H1 (cell line): Measurements from ENCODE around the gene EXOC6. TPM values are rescaled to one million over a fixed set of nuclear protein-coding genes. Genes with fewer than 3 reads are reported as not detected.

Experiments
- CTCF ChIA-PET: fragments of 300-600 bp; sonication (Branson Sonifier 250); formaldehyde crosslinking; loops from one replicate; lab custom pipeline; 2021; ENCODE audit not compliant: partially characterized antibody; lab: Charles Lee
- POLR2A ChIA-PET: fragments of 300-600 bp; sonication (Branson Sonifier 250); formaldehyde crosslinking; loops from one replicate; lab custom pipeline; 2021; ENCODE audit warnings: inconsistent platforms; ENCODE audit not compliant: partially characterized antibody; lab: Charles Lee
- DNase-seq, 2 experiments: peaks; one replicate each; pipeline versions ENCODE4 v3.0.0 to v3.0.0-alpha.2; 2010 to 2022; ENCODE audit warnings: low spot score in 2 of 2, low read depth in 1 of 2, mixed read lengths in 1 of 2
- FAIRE-seq: peaks from 2 replicates; lab custom pipeline; 2011; peaks lifted over from hg19 to GRCh38; lab: Jason Lieb, UNC
- H2AFZ ChIP-seq: 2 replicates; pipeline ENCODE4 v1.8.1; 2012; ENCODE audit warnings: low read length, inconsistent platforms
- H2AK5ac ChIP-seq: 2 replicates; pipeline ENCODE4 v1.6.1; 2013; ENCODE audit warnings: low read depth, low read length
- H2BK120ac ChIP-seq: replicated peaks from 2 replicates; pipeline ENCODE3; 2013; ENCODE audit warnings: low read depth, low read length, inconsistent platforms
- H2BK12ac ChIP-seq: 2 replicates; pipeline ENCODE4 v1.6.1; 2013; ENCODE audit warnings: low read depth, low read length
- H2BK15ac ChIP-seq: 2 replicates; pipeline ENCODE4 v1.6.1; 2013; ENCODE audit warnings: low read length
- H2BK20ac ChIP-seq: 2 replicates; pipeline ENCODE4 v1.6.1; 2013; ENCODE audit warnings: low read length
- H2BK5ac ChIP-seq: 2 replicates; pipeline ENCODE4 v1.6.1; 2013; ENCODE audit warnings: low read depth, low read length
- H3K14ac ChIP-seq: 2 replicates; pipeline ENCODE4 v1.6.1; 2013; ENCODE audit warnings: inconsistent platforms; ENCODE audit not compliant: insufficient read length
- H3K18ac ChIP-seq: 2 replicates; pipeline ENCODE4 v1.6.1; 2013; ENCODE audit warnings: low read length; ENCODE audit errors: extremely low read depth
- H3K23ac ChIP-seq: 2 replicates; pipeline ENCODE4 v1.6.1; 2013; ENCODE audit warnings: inconsistent platforms; ENCODE audit not compliant: insufficient read length
- H3K23me2 ChIP-seq: 2 replicates; pipeline ENCODE4 v1.6.1; 2013; ENCODE audit warnings: low read depth, low read length
- H3K27ac ChIP-seq: 2 replicates; pipeline ENCODE4 v1.6.1; 2011; ENCODE audit warnings: low read depth, low read length, inconsistent platforms
- H3K27me3 ChIP-seq, 4 experiments: replicated peaks in 1 of 4; 1 replicate in 1 of 4; 2 replicates in 3 of 4; pipeline versions ENCODE4 v1.6.1 to v1.8.1; 2011 to 2013; ENCODE audit warnings: low read length in 3 of 4, mild to moderate bottlenecking in 3 of 4, inconsistent platforms in 2 of 4, mixed read lengths in 2 of 4, moderate library complexity in 1 of 4; ENCODE audit not compliant: control insufficient read depth in 3 of 4, insufficient read depth in 3 of 4; ENCODE audit errors: extremely low read depth in 1 of 4
- H3K36me3 ChIP-seq, 4 experiments: 2 replicates each; pipeline versions ENCODE4 v1.6.1 to v1.8.1; 2011 to 2013; ENCODE audit warnings: mild to moderate bottlenecking in 4 of 4, low read length in 3 of 4, moderate library complexity in 2 of 4, control low read depth in 1 of 4, inconsistent platforms in 1 of 4; ENCODE audit not compliant: insufficient read depth in 4 of 4, control insufficient read depth in 2 of 4
- H3K4ac ChIP-seq: replicated peaks from 2 replicates; pipeline ENCODE3; 2013; ENCODE audit warnings: low read length, low read depth, mixed read lengths, inconsistent platforms; ENCODE audit not compliant: insufficient read length
- H3K4me1 ChIP-seq, 4 experiments: replicated peaks in 1 of 4; 1 replicate in 1 of 4; 2 replicates in 3 of 4; pipeline versions ENCODE4 v1.6.1 to v1.8.1; 2011 to 2013; ENCODE audit warnings: low read length in 3 of 4, inconsistent platforms in 2 of 4, mixed read lengths in 1 of 4; ENCODE audit not compliant: insufficient read depth in 4 of 4, control insufficient read depth in 3 of 4
- H3K4me2 ChIP-seq, 2 experiments: 2 replicates each; pipeline versions ENCODE4 v1.6.1 to v1.8.1; 2011 to 2013; ENCODE audit warnings: low read depth in 2 of 2, low read length in 2 of 2, control low read depth in 1 of 2, inconsistent platforms in 1 of 2, mild to moderate bottlenecking in 1 of 2; ENCODE audit not compliant: insufficient read depth in 1 of 2
- H3K4me3 ChIP-seq, 4 experiments: fragments of 200-600, 300-600 bp in 1 of 4; sonication (generic), shearing (Covaris generic), sonication (Bioruptor Twin) in 1 of 4; 2 replicates each; pipeline versions ENCODE4 v1.5.1 to v1.8.1; 2011 to 2016; ENCODE audit warnings: low read length in 4 of 4, low read depth in 3 of 4, control low read depth in 2 of 4, inconsistent platforms in 2 of 4, mild to moderate bottlenecking in 2 of 4, mixed read lengths in 1 of 4, moderate library complexity in 1 of 4; ENCODE audit not compliant: insufficient read depth in 2 of 4; ENCODE audit errors: extremely low read depth in 1 of 4
- H3K56ac ChIP-seq: replicated peaks from 2 replicates; pipeline ENCODE3; 2013; ENCODE audit warnings: low read depth, mild to moderate bottlenecking, mixed read lengths, low read length, inconsistent platforms; ENCODE audit not compliant: insufficient read length
- H3K79me1 ChIP-seq: 2 replicates; pipeline ENCODE4 v1.6.1; 2013; ENCODE audit warnings: low read depth, low read length, control low read depth
- H3K79me2 ChIP-seq, 2 experiments: 2 replicates each; pipeline versions ENCODE4 v1.6.1 to v1.8.1; 2012 to 2013; ENCODE audit warnings: low read length in 2 of 2, mild to moderate bottlenecking in 2 of 2, inconsistent platforms in 1 of 2; ENCODE audit not compliant: insufficient read depth in 2 of 2, control insufficient read depth in 1 of 2
- H3K9ac ChIP-seq, 4 experiments: replicated peaks in 1 of 4; 1 replicate in 1 of 4; 2 replicates in 3 of 4; pipeline versions ENCODE4 v1.6.1 to v1.8.1; 2011 to 2013; ENCODE audit warnings: low read depth in 3 of 4, low read length in 3 of 4, control low read depth in 2 of 4, mild to moderate bottlenecking in 2 of 4, moderate library complexity in 2 of 4, inconsistent platforms in 1 of 4; ENCODE audit errors: extremely low read depth in 1 of 4
- H3K9me3 ChIP-seq, 2 experiments: 2 replicates each; pipeline versions ENCODE4 v1.6.1 to v1.8.1; 2012 to 2013; ENCODE audit warnings: mild to moderate bottlenecking in 2 of 2, moderate library complexity in 2 of 2, control low read depth in 1 of 2, inconsistent platforms in 1 of 2, low read depth in 1 of 2, low read length in 1 of 2, mixed read lengths in 1 of 2; ENCODE audit not compliant: insufficient read depth in 2 of 2
- H4K20me1 ChIP-seq, 2 experiments: replicated peaks in 1 of 2; 2 replicates each; pipeline versions ENCODE3 to v1.8.1; 2011 to 2013; ENCODE audit warnings: inconsistent platforms in 2 of 2, low read length in 2 of 2, mild to moderate bottlenecking in 1 of 2; ENCODE audit not compliant: insufficient read depth in 2 of 2, control insufficient read depth in 1 of 2
- H4K5ac ChIP-seq: 2 replicates; pipeline ENCODE4 v1.6.1; 2013; ENCODE audit warnings: low read length, low read depth, mixed read lengths, inconsistent platforms; ENCODE audit not compliant: insufficient read length
- H4K8ac ChIP-seq: 2 replicates; pipeline ENCODE4 v1.8.0; 2013; ENCODE audit warnings: mild to moderate bottlenecking, moderate library complexity, low read length, inconsistent platforms; ENCODE audit not compliant: insufficient read depth; ENCODE audit errors: extremely low read depth
- H4K91ac ChIP-seq: replicated peaks from 2 replicates; pipeline ENCODE3; 2013; ENCODE audit warnings: low read length, mixed read lengths, inconsistent platforms; ENCODE audit not compliant: insufficient read length
- BACH1 ChIP-seq: IDR thresholded peaks from 2 replicates; pipeline ENCODE4 v1.6.1; 2012; ENCODE audit warnings: low read length, improper control_type of control experiment
- CREB1 ChIP-seq: IDR thresholded peaks from 2 replicates; pipeline ENCODE4 v1.6.1; 2012; ENCODE audit warnings: inconsistent platforms
- E2F6 ChIP-seq: IDR thresholded peaks from 2 replicates; pipeline ENCODE4 v1.6.1; 2012; ENCODE audit warnings: inconsistent platforms
- RFX5 ChIP-seq: IDR thresholded peaks from 2 replicates; pipeline ENCODE4 v1.6.1; 2011; ENCODE audit warnings: low read depth, low read length, improper control_type of control experiment, borderline replicate concordance
- SP1 ChIP-seq: IDR thresholded peaks from 2 replicates; pipeline ENCODE4 v1.6.1; 2011; ENCODE audit warnings: low read depth, low read length
- WGBS, 2 experiments: shearing (Covaris generic) in 1 of 2; methylation state at CpG; one replicate each; pipeline versions ENCODE4 v1.1.6 to v1.1.7; 2013 to 2015; ENCODE audit warnings: low lambda C conversion rate in 2 of 2, mixed read lengths in 2 of 2, inconsistent platforms in 1 of 2, low coverage in 1 of 2, missing lambda C conversion rate in 1 of 2; ENCODE audit not compliant: insufficient replicate concordance in 2 of 2, insufficient coverage in 1 of 2, insufficient read length in 1 of 2; ENCODE audit errors: extremely low coverage in 1 of 2, missing lambda C conversion rate in 1 of 2; 5-methylcytosine and 5-hydroxymethylcytosine counted together
- polyA plus RNA-seq, 7 experiments: library from polyadenylated mRNA; depleted of rRNA in 3 of 7; stranded (reverse) in 5 of 7; unstranded in 2 of 7; fragments of >200 nt in 5 of 7; fragments of 200-250 nt in 2 of 7; gene quantifications; 1 replicate in 5 of 7; 2 replicates in 1 of 7; 4 replicates in 1 of 7; pipeline versions ENCODE4 v1.2.1 to v1.2.3, GENCODE V29; 2011 to 2013; ENCODE audit warnings: missing spikeins in 2 of 7, mixed read lengths in 2 of 7
- total RNA-seq: library from RNA; stranded (reverse); fragmentation: NEBNext Ultra II Directional; extraction: Animal tissue kit (Norgen Biotek cat#: 25700); gene quantifications from 2 replicates; pipeline ENCODE4 v1.2.1, GENCODE V29; 2021

The EXOC6 gene
- total and polyA plus RNA-seq, 2 of the 8 experiments (the other 6 are each of a cell fraction or from before 2014, with no cell fraction given), result 1.7 to 4.5 TPM

GRCh38 chr10:92876509-92877036, 28.3 kb downstream of the EXOC6 start:
- POLR2A ChIA-PET, result interaction anchor here (0.6 kb wide), 1 partner anchor 361 kb away, joined by 3 read pairs; no protein-coding TSS in a partner anchor
- TF ChIP-seq BACH1 (no peak), CREB1 (no peak), SP1 (no peak), RFX5 (no peak), E2F6 (no peak)

More at GRCh38 chr10:92876509-92877036, 28.3 kb downstream of the EXOC6 start:
- Histone ChIP-seq H3K4me1 (no peaks in the 10 kb centered on the region), H3K9ac (no peak overlapping the region), H3K14ac (no peak overlapping the region), H2BK20ac (no peak overlapping the region), H4K8ac (no peak overlapping the region), H4K5ac (no peak overlapping the region), H3K56ac (no peak overlapping the region), H3K4me2 (no peak overlapping the region), H2AFZ (no peak overlapping the region), H3K27me3 (no peaks in the 10 kb centered on the region), H2BK15ac (no peak overlapping the region), H2BK12ac (no peak overlapping the region), H3K79me1 (no peaks in the 10 kb centered on the region), H3K18ac (no peak overlapping the region), H3K23ac (no peak overlapping the region), H4K91ac (no peak overlapping the region), H2BK120ac (no peak overlapping the region), H4K20me1 (no peaks in the 10 kb centered on the region), H3K36me3 (no peaks in the 10 kb centered on the region), H3K9me3 (no peaks in the 10 kb centered on the region), H3K4ac (no peak overlapping the region), H3K4me3 (no peak overlapping the region), H2AK5ac (no peak overlapping the region), H2BK5ac (no peak overlapping the region), H3K79me2 (no peaks in the 10 kb centered on the region), H3K23me2 (no peaks in the 10 kb centered on the region), H3K27ac (no peak overlapping the region)
- WGBS, 2 experiments, result 89% methylated on average over 4 of the region's 4 CpGs; no CpG with 5 or more reads in 1 of the 2 experiments
- DNase-seq (no peak), FAIRE-seq (no peak)
- CTCF ChIA-PET, result interaction anchor here (0.6 to 1.6 kb wide), 4 partner anchors 14 to 216 kb away, joined by 3 to 7 read pairs (median 4); no protein-coding TSS in a partner anchor
